Activated CD4-positive, alpha-beta memory T cell treated with anti-CD3 and anti-CD28 coated beads for 36 hours (primary cell): ENCODE data around the gene ZRANB1. TPM values are rescaled to one million over a fixed set of nuclear protein-coding genes. Genes with fewer than 3 reads are reported as not detected.

ENCODE experiments used
- CTCF ChIA-PET: fragments of 350-600 bp; sonication (Branson Sonifier 250); formaldehyde crosslinking; loops from one replicate; lab custom pipeline; 2021; ENCODE audit warnings: antibody characterized with exemption, inconsistent platforms; lab: Charles Lee
- POLR2A ChIA-PET: fragments of 350-600 bp; sonication (Branson Sonifier 250); formaldehyde crosslinking; loops from one replicate; lab custom pipeline; 2021; ENCODE audit warnings: antibody characterized with exemption; lab: Charles Lee
- DNase-seq: peaks from one replicate; pipeline ENCODE4 v3.0.0-alpha.2; 2020
- H3K27ac Mint-ChIP-seq: one replicate; pipeline ENCODE4 v1.8.0; 2021; ENCODE audit warnings: mixed read lengths
- H3K27me3 Mint-ChIP-seq: one replicate; pipeline ENCODE4 v1.8.0; 2021; ENCODE audit warnings: mixed read lengths
- H3K36me3 Mint-ChIP-seq: one replicate; pipeline ENCODE4 v1.8.0; 2021; ENCODE audit warnings: mixed read lengths
- H3K4me1 Mint-ChIP-seq: one replicate; pipeline ENCODE4 v1.8.0; 2021; ENCODE audit warnings: low read depth, mixed read lengths
- H3K4me3 Mint-ChIP-seq: one replicate; pipeline ENCODE4 v1.8.0; 2021; ENCODE audit warnings: mild to moderate bottlenecking, mixed read lengths
- H3K9me3 Mint-ChIP-seq: one replicate; pipeline ENCODE4 v1.8.0; 2021; ENCODE audit warnings: mixed read lengths
- intact Hi-C: fragments of 100-400 bp; cut with micrococcal nuclease; formaldehyde crosslinking; loops from one replicate; pipeline ENCODE4 v1.15.1; 2023
- total RNA-seq, 2 experiments: library from RNA; stranded (reverse); gene quantifications; one replicate each; pipeline ENCODE4 v1.2.3, GENCODE V29; 2021

The ZRANB1 gene
- total RNA-seq, 2 experiments from 2014 or later: 10.5 to 10.8 TPM

- Mint-ChIP-seq H3K36me3 (peaks cover 9% of the 10 kb centered on the region), H3K27ac (no peak overlapping the region), H3K9me3 (no peaks in the 10 kb centered on the region), H3K4me1 (peaks cover 41% of the 10 kb centered on the region), H3K27me3 (no peaks in the 10 kb centered on the region), H3K4me3 (no peak overlapping the region)
- ChIA-PET POLR2A (no interaction called here), CTCF (no interaction called here)
- intact Hi-C loops: no loop called here
- DNase-seq: no peak
Measured at GRCh38 chr10:124955243-124955642, 13.3 kb downstream of the ZRANB1 start.

GRCh38 chr10:124955868-124956267 is 13.9 kb downstream of the ZRANB1 start:
- ChIA-PET POLR2A (no interaction called here), CTCF (no interaction called here)
- no peak for DNase-seq
- Mint-ChIP-seq H3K27me3 (no peaks in the 10 kb centered on the region), H3K9me3 (no peaks in the 10 kb centered on the region), H3K4me1 (peaks cover 41% of the 10 kb centered on the region), H3K36me3 (peaks cover 9% of the 10 kb centered on the region), H3K27ac (no peak overlapping the region), H3K4me3 (no peak overlapping the region)
- intact Hi-C loops: no loop called here

- POLR2A ChIA-PET: no interaction called here
- CTCF ChIA-PET: no interaction called here
- H3K4me1 Mint-ChIP-seq: peaks cover 45% of the 10 kb centered on the region
Measured at GRCh38 chr10:124956764-124957163, 14.8 kb downstream of the ZRANB1 start.

GRCh38 chr10:124957404-124957947 is 15.6 kb downstream of the ZRANB1 start:
- Mint-ChIP-seq H3K27me3 (no peaks in the 10 kb centered on the region), H3K36me3 (peaks cover 11% of the 10 kb centered on the region), H3K27ac (no peak overlapping the region), H3K9me3 (no peaks in the 10 kb centered on the region), H3K4me1 (peaks cover 46% of the 10 kb centered on the region), H3K4me3 (no peak overlapping the region)
- no peak for DNase-seq
- POLR2A ChIA-PET: no interaction called here
- intact Hi-C loops: no loop called here
- CTCF ChIA-PET: no interaction called here

More at GRCh38 chr10:124956764-124957163, 14.8 kb downstream of the ZRANB1 start:
- H3K9me3 Mint-ChIP-seq: no peaks in the 10 kb centered on the region
- intact Hi-C loops: no loop called here
- H3K27ac Mint-ChIP-seq: no peak overlapping the region
- H3K27me3 Mint-ChIP-seq: no peaks in the 10 kb centered on the region
- DNase-seq: no peak
- H3K4me3 Mint-ChIP-seq: no peak overlapping the region
- H3K36me3 Mint-ChIP-seq: peaks cover 11% of the 10 kb centered on the region

- DNase-seq: no peak
- ChIA-PET POLR2A (no interaction called here), CTCF (no interaction called here)
- H3K4me1 Mint-ChIP-seq: peaks cover 42% of the 10 kb centered on the region
- no peaks in the 10 kb centered on the region for H3K27me3 Mint-ChIP-seq
- no peak overlapping the region for H3K4me3 Mint-ChIP-seq
- H3K27ac Mint-ChIP-seq: no peak overlapping the region
- intact Hi-C loops: no loop called here
- no peaks in the 10 kb centered on the region for H3K9me3 Mint-ChIP-seq
- H3K36me3 Mint-ChIP-seq: peaks cover 7% of the 10 kb centered on the region
Measured at GRCh38 chr10:124959564-124959963, 17.6 kb downstream of the ZRANB1 start.

- no peak for DNase-seq
- no peak overlapping the region for H3K4me3 Mint-ChIP-seq
- CTCF ChIA-PET: no interaction called here
- no peaks in the 10 kb centered on the region for H3K9me3 Mint-ChIP-seq
- intact Hi-C loops: no loop called here
- no peak overlapping the region for H3K27ac Mint-ChIP-seq
- POLR2A ChIA-PET: interaction anchor here (0.7 kb wide), 1 partner anchor 17 kb away, joined by 3 read pairs; no protein-coding TSS in a partner anchor
- H3K27me3 Mint-ChIP-seq: no peaks in the 10 kb centered on the region
- peaks cover 7% of the 10 kb centered on the region for H3K36me3 Mint-ChIP-seq
- peaks cover 35% of the 10 kb centered on the region for H3K4me1 Mint-ChIP-seq
Measured at GRCh38 chr10:124961248-124961570, 19.3 kb downstream of the ZRANB1 start.

GRCh38 chr10:124962421-124962820 is 20.5 kb downstream of the ZRANB1 start:
- H3K27me3 Mint-ChIP-seq: no peaks in the 10 kb centered on the region
- H3K4me3 Mint-ChIP-seq: no peak overlapping the region
- ChIA-PET POLR2A (interaction anchor here (1.0 kb wide), 1 partner anchor 46 kb away, joined by 3 read pairs; no protein-coding TSS in a partner anchor), CTCF (interaction anchor here (0.9 kb wide), 1 partner anchor 30 kb away, joined by 3 read pairs; no protein-coding TSS in a partner anchor)
- H3K9me3 Mint-ChIP-seq: no peaks in the 10 kb centered on the region
- no peak for DNase-seq
- peaks cover 15% of the 10 kb centered on the region for H3K36me3 Mint-ChIP-seq
- intact Hi-C loops: no loop called here
- H3K4me1 Mint-ChIP-seq: peaks cover 27% of the 10 kb centered on the region
- H3K27ac Mint-ChIP-seq: no peak overlapping the region

- ChIA-PET CTCF (no interaction called here), POLR2A (no interaction called here)
- Mint-ChIP-seq H3K27me3 (no peaks in the 10 kb centered on the region), H3K4me3 (no peak overlapping the region), H3K4me1 (peaks cover 16% of the 10 kb centered on the region), H3K9me3 (no peaks in the 10 kb centered on the region), H3K27ac (no peak overlapping the region), H3K36me3 (peaks cover 17% of the 10 kb centered on the region)
- DNase-seq: no peak
- intact Hi-C loops: no loop called here
Measured at GRCh38 chr10:124963866-124964720, 22.2 kb downstream of the ZRANB1 start.

- POLR2A ChIA-PET: no interaction called here
- intact Hi-C loops: no loop called here
Measured at GRCh38 chr10:124966008-124966407, 24.1 kb downstream of the ZRANB1 start.

GRCh38 chr10:124967255-124967654 is 25.3 kb downstream of the ZRANB1 start:
- Mint-ChIP-seq H3K27me3 (no peaks in the 10 kb centered on the region), H3K27ac (no peak overlapping the region), H3K9me3 (no peaks in the 10 kb centered on the region), H3K4me3 (no peak overlapping the region), H3K4me1 (peaks cover 11% of the 10 kb centered on the region), H3K36me3 (peaks cover 13% of the 10 kb centered on the region)
- ChIA-PET POLR2A (no interaction called here), CTCF (no interaction called here)
- no peak for DNase-seq
- intact Hi-C loops: no loop called here

More at GRCh38 chr10:124966008-124966407, 24.1 kb downstream of the ZRANB1 start:
- H3K9me3 Mint-ChIP-seq: no peaks in the 10 kb centered on the region
- H3K27ac Mint-ChIP-seq: no peak overlapping the region
- peaks cover 13% of the 10 kb centered on the region for H3K36me3 Mint-ChIP-seq
- peaks cover 12% of the 10 kb centered on the region for H3K4me1 Mint-ChIP-seq
- DNase-seq: no peak
- no peak overlapping the region for H3K4me3 Mint-ChIP-seq
- CTCF ChIA-PET: no interaction called here
- no peaks in the 10 kb centered on the region for H3K27me3 Mint-ChIP-seq

- intact Hi-C loops: no loop called here
- no peak for DNase-seq
- Mint-ChIP-seq H3K4me1 (peaks cover 16% of the 10 kb centered on the region), H3K36me3 (peaks cover 23% of the 10 kb centered on the region), H3K27me3 (no peaks in the 10 kb centered on the region), H3K9me3 (no peaks in the 10 kb centered on the region), H3K27ac (no peak overlapping the region), H3K4me3 (no peak overlapping the region)
- CTCF ChIA-PET: no interaction called here
- POLR2A ChIA-PET: no interaction called here
Measured at GRCh38 chr10:124971276-124971675, 29.4 kb downstream of the ZRANB1 start.

- no peak for DNase-seq
- no peak overlapping the region for H3K4me3 Mint-ChIP-seq
- H3K27ac Mint-ChIP-seq: no peak overlapping the region
- intact Hi-C loops: no loop called here
- POLR2A ChIA-PET: no interaction called here
- peaks cover 15% of the 10 kb centered on the region for H3K36me3 Mint-ChIP-seq
- H3K27me3 Mint-ChIP-seq: no peaks in the 10 kb centered on the region
- CTCF ChIA-PET: no interaction called here
- no peaks in the 10 kb centered on the region for H3K9me3 Mint-ChIP-seq
- peaks cover 17% of the 10 kb centered on the region for H3K4me1 Mint-ChIP-seq
Measured at GRCh38 chr10:124972637-124973036, 30.7 kb downstream of the ZRANB1 start.
